Measurements from ENCODE around the gene PRKCE.

PRKCE gene

DNA sequence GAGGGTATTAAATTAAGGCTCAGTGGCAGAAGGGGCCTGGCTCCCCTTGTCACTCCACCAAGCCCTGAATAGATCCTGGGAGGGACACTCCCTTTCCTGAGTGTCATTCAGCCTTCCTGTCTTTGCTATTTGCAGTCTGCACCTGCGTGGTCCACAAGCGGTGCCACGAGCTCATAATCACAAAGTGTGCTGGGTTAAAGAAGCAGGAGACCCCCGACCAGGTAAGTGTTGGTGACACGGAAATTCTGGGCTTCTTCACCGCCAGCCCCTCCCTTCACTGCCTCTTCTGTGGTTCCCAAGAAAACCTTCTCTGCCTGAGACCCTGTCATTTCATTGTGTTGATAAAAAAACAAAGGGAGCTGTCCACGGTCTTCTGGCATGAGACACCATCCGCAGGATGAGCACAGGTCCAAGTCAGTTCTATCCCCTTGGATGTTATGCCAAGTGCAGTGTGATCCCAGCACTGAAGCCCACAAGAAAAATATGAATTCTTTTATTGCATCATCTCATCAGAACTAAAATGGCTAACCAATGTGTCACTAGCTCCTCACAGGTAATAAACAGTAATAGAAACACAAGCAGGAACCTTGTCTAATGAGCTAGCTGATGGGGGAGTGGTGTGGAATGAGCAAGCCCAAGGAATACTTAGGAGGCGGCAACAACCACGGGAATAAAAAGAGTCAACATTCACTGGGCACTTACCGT, 328.8 kb downstream of the PRKCE start:
- TF ChIP-seq, protein P1, sequence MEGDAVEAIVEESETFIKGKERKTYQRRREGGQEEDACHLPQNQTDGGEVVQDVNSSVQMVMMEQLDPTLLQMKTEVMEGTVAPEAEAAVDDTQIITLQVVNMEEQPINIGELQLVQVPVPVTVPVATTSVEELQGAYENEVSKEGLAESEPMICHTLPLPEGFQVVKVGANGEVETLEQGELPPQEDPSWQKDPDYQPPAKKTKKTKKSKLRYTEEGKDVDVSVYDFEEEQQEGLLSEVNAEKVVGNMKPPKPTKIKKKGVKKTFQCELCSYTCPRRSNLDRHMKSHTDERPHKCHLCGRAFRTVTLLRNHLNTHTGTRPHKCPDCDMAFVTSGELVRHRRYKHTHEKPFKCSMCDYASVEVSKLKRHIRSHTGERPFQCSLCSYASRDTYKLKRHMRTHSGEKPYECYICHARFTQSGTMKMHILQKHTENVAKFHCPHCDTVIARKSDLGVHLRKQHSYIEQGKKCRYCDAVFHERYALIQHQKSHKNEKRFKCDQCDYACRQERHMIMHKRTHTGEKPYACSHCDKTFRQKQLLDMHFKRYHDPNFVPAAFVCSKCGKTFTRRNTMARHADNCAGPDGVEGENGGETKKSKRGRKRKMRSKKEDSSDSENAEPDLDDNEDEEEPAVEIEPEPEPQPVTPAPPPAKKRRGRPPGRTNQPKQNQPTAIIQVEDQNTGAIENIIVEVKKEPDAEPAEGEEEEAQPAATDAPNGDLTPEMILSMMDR (IDR thresholded peaks at IDR 0.05; ENCODE audit: control insufficient read depth, insufficient read depth, low read depth, low read length, missing control alignments): no peak
- DNase-seq (ENCODE audit: low read depth): no peak
- H3K4me3 ChIP-seq (ENCODE audit: control insufficient read depth, low read depth, low read length): no peak overlapping the region

DNA sequence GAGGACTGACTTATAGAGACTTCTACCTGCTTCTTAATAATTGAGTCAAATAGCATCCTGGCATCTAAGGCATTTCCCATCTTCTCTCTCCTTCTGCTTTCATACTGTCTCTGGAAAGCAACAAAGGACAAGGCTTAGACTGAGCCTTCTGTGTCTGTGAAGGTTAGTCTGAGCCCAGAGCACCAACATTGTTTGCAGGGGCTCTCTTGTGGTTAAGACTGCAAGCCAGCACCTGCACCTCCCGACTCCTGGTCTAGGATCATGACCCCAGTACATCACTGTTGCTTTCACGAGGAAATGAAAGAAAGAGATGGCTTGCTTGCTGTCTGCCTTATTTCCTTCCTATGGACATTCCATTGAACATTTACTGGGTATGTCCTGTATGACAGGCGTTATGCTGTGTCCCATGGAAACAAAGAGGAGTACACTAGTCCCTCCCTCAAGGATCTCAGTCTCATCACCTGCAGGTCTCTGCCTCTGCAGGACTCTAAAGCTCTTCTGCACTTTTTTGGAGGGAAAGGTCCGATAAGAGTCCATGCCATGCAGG, 330.0 kb downstream of the PRKCE start:
- no peak for DNase-seq (ENCODE audit: low read depth)

DNA sequence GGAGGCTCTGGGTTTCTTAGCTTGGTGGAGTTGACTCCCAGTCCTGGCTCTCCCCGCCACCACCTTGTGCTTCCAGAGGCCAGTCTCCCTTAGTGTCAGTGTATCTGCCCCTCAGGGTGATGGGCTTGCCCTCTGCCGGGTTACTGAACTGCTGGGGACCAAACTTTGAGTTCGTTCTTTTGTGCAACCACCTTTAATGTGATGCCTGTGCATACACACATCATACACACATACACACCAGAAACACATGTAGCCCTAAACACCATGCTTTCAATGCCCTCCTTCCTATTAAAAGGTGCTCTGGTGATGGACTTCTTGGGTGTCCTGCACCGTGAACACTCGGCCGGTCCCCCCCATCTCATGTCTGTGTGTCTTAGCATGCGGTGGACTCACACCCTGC, 330.6 kb downstream of the PRKCE start:
- TF ChIP-seq, protein P1 (IDR thresholded peaks at IDR 0.05; ENCODE audit: control insufficient read depth, insufficient read depth, low read depth, low read length, missing control alignments): no peak
- H3K4me3 ChIP-seq (ENCODE audit: control insufficient read depth, low read depth, low read length): no peak overlapping the region
- DNase-seq (ENCODE audit: low read depth): no peak

More for the DNA sequence above, 330.0 kb downstream of the PRKCE start:
- TF ChIP-seq, protein P1 (IDR thresholded peaks at IDR 0.05; ENCODE audit: control insufficient read depth, insufficient read depth, low read depth, low read length, missing control alignments): no peak
- H3K4me3 ChIP-seq (ENCODE audit: control insufficient read depth, low read depth, low read length): no peak overlapping the region

DNA sequence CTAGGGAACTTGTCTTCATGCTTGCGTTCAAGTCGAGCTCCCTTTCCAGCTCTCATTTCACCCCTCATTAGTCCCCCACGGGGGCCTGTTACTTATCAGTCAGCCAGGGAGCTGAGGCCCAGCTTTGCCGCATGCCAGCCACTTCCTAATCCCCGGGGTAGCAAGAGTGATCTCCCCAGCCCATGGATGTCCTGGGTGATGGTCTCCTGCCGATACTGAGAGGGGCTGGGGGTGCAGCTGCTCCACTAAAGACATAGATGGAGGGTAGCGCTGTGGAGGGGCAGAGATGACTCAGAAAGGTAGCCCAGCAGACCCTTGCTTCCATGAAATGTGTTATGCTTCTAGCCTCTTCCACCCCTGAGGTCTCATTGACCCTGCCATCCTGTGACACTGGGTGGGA, 331.7 kb downstream of the PRKCE start:
- no peak for DNase-seq (ENCODE audit: low read depth)
- TF ChIP-seq, protein P1 (IDR thresholded peaks at IDR 0.05; ENCODE audit: control insufficient read depth, insufficient read depth, low read depth, low read length, missing control alignments): no peak
- no peak overlapping the region for H3K4me3 ChIP-seq (ENCODE audit: control insufficient read depth, low read depth, low read length)

DNA sequence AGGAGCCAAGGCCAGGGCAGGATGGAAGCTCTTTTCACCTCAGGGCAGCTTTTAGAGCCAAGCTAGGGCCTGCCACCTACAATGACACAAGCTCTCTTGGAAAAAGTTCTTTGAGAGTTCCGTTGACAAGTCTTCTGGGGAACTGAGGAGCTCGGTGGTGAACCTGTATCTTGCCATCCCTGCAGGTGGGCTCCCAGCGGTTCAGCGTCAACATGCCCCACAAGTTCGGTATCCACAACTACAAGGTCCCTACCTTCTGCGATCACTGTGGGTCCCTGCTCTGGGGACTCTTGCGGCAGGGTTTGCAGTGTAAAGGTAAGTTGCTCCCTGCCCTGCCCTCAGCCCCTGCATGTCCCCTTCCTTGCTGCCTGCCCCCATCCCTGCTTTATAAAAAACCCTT, 332.9 kb downstream of the PRKCE start:
- no peak for DNase-seq (ENCODE audit: low read depth)

DNA sequence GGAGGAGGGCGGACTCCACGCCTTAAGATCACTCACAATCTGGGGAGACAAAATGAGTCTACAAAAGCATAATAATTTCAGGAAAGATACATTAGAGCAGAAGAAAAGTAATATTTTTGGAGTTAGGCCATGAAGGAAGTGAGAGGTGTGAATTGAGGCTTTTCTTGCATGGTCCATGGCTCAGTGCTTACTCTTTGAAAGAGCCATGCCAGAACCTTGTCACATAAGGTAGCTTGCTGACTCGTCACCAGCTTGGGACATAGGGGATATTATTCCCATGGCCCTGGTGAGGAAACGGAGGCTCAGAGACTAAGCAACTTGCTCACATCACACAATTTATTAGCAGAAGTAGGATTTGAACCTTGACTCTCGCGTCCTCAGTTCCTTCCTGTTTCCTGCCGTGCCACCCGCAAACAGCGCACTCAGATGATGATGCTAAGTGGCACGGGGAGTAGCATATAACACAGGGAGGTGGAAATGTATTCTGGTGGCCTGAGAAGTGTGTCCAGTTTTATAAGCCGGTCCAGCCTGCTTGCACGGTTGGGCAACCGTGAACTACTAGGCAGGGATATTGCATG, 333.5 kb downstream of the PRKCE start:
- TF ChIP-seq, protein P1 (IDR thresholded peaks at IDR 0.05; ENCODE audit: control insufficient read depth, insufficient read depth, low read depth, low read length, missing control alignments): no peak
- no peak for DNase-seq (ENCODE audit: low read depth)
- H3K4me3 ChIP-seq (ENCODE audit: control insufficient read depth, low read depth, low read length): no peak overlapping the region

More for the DNA sequence above, 332.9 kb downstream of the PRKCE start:
- TF ChIP-seq, protein P1 (IDR thresholded peaks at IDR 0.05; ENCODE audit: control insufficient read depth, insufficient read depth, low read depth, low read length, missing control alignments): no peak
- H3K4me3 ChIP-seq (ENCODE audit: control insufficient read depth, low read depth, low read length): no peak overlapping the region
